NCI-H187 (cell line): ENCODE measurements around the gene TTPAL.

Experiments used
- DNase-seq, 2 experiments: peaks; one replicate each; lab custom pipeline; 2025; lab: John Stamatoyannopoulos, UW

TTPAL gene

DNA sequence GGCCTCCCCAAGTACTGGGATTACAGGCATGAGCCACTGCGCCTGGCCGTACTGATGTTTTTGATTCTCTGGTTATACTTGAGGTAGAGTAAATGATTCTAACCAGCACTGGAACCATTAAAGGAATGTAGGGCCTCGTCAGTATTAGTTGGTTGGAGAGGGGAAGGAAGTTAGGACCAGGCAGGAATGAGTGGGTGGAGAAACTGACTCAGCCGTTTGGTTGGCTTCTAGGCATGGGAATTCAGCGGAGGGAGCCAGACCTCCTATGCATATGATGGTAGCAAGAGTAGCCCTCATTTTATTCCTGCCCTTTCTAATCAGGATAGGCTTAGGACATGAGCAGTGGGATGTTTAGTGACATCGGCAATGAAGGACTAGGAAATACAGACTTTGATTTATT, 65.2 kb downstream of the TTPAL start:
- DNase-seq, result no peak

DNA sequence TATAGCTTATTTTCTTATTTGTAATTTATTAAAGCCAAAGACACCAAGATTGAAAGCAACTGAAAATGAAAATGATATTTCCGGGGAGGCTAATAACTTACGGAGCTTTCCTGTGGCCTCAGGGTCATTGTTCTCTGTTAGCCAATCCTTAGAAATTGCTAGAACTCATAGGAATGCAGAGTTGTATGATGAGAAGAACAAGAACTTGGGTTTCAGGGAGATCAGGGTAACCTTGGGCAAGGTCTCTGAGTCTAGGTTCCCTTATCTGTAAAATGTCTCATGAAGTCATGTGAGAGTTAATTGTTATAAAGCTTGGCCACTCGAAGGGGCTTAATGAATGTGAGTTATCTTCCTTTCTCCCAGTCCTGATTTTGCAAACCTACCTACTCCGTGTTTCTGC, 66.3 kb downstream of the TTPAL start:
- no peak for DNase-seq

DNA sequence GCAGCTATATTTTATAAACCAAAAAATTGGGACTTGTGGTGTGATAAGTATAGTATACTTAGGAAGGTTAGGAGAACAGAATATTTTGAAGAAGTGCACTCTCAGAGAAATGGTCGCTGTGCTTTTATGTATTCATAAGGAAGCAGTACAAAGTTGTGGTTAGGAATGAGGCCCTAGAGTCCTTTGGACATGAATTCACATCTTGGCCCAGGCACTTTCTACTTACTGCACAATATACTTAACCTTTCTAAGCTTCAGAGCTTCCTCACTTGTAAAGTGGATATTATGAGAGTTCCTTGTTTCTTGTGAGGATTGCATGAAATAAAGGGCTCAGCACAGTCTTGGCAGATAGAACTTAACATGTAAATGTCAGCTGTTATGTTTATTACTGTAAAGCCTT, 67.2 kb downstream of the TTPAL start:
- DNase-seq, result no peak

DNA sequence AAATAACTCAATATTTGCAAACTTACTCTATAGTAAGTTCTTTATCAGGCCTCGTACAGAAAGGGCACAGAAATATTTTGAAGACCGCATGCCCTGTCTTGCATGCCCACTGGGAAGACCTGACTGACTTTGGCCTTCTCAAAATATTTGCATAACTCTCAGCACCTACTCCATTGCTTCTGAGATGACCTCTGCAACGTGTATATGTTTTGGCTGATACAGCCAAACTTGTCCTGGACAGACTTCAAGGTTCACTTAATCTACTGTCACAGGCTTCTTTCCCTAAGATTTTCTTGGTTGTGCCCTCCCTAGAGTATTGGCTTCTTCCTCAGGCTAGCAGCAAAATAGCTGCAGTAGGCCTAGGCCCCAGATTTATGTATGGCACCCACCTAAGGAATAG, 67.7 kb downstream of the TTPAL start:
- DNase-seq, result no peak
